22Rv1 (cell line): Measurements from ENCODE around the gene ANKRD65.

Experiments used
- CTCF ChIP-seq: fragments of 450-650 bp; IDR thresholded peaks from 2 replicates; pipeline ENCODE4 v1.5.1; 2017; ENCODE audit warnings: mild to moderate bottlenecking
- ZFX ChIP-seq: fragments of 450-650 bp; IDR thresholded peaks from 2 replicates; pipeline ENCODE4 v1.6.1; 2017; ENCODE audit warnings: antibody characterized with exemption, borderline replicate concordance

- TF ChIP-seq CTCF (no peak), ZFX (no peak)
Observed at GRCh38 chr1:1435106-1435903, 14.2 kb upstream of the ANKRD65 start, which contains the start of gene VWA1.
